Cardiac fibroblast (primary cell): ENCODE measurements around the gene C15orf39.
"Not testable (repeated sequence)": the region's sequence is repeated elsewhere in the genome, so short reads cannot be mapped to it uniquely, and the experiment has no call there.

Source experiments
- DNase-seq, 2 donors: peaks; one replicate each; pipeline versions ENCODE4 v3.0.0 to v3.0.0-alpha.2; 2010; ENCODE audit warnings: low read depth in 2 of 2
- H3K4me3 ChIP-seq, 2 donors: replicated peaks in 1 of 2; 1 replicate in 1 of 2; 2 replicates in 1 of 2; pipeline ENCODE4 v1.5.1; 2011; ENCODE audit warnings: low read depth in 2 of 2, low read length in 2 of 2, mild to moderate bottlenecking in 2 of 2, moderate library complexity in 1 of 2
- CTCF ChIP-seq: IDR thresholded peaks from one replicate; pipeline ENCODE4 v1.5.1; 2011; ENCODE audit warnings: low read depth, mild to moderate bottlenecking, low read length, inconsistent platforms

The C15orf39 gene

DNA sequence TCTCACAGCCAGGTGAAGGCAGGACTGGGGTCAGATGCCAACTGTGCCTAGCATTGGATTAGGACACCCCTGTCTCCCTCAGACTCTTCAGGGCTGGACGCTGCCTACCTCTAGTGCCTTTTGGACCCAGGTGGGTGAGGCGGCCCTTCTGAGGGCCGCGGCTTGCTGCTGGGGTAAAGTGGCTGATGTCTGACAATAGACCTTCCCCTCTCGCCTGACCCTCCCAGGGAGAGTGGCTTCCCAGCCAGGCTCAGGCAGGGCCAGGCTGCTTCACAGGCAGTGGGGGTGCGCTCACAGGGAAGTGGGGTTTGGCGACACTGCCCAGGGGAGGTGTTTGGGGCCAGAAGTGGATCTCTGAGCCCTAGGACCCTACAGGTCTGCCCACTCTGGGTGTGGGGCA is 43.3 kb upstream of the C15orf39 start:
- H3K4me3 ChIP-seq = no peak overlapping the region
- TF ChIP-seq CTCF = no peak
- DNase-seq = no peak

DNA sequence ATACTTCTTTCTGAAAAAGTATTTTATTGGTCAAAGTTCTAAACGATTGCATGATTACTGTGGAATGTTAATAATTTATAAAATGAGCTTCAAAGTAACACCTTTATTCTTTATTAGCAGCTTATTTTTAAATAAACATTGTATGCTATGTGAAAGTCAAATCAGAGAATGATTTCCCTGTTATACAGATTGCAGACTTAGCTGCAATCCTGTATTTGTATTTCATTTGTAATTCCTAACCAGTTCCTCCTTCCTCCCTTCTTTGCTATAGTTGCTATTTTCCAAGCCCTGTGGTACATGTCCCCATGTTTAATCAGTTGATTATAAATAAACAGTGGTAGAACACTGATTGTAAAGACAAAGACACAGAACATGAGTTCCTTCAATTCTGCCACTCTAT is 42.4 kb upstream of the C15orf39 start:
- no peak for TF ChIP-seq CTCF
- no peak overlapping the region for H3K4me3 ChIP-seq
- DNase-seq = no peak

DNA sequence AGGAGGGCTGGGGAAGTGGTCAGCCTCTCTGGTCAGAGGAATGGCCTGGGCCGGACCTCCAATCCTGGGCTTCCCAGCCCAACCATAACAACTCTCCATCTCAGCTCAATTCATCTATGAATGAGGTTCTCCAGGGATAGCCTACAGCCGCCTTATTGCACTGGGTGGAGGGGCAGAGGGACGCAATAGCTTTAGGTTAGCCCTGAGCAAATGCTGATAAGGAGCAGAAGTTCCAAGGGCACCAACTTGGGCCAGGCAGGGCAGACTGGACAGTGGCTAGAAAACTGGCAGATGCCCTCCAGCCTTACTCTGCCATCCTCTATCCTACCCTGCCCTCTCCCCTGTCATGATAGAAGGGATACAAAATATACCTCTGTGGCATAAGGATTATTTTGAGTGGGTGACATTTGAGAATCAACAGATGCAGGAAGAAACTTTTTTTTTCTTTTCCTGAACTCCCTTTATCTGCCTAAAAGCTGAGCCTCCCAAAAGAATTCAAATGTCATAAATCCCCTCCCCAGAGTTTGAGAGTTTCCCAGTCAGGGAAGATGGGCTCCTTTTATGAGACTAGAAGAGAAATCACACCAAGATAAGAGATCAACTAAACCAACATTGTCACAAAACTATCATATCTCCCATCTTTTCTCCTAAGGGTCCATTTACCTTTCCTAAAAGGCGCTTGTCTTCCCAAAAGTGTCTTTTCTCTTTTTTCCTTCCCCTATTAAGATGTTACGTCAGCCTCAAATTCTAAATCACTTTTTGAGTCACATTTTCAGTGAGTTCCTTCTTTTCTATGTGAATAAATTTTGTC is 40.4 kb upstream of the C15orf39 start:
- H3K4me3 ChIP-seq = no peak overlapping the region
- DNase-seq = no peak

DNA sequence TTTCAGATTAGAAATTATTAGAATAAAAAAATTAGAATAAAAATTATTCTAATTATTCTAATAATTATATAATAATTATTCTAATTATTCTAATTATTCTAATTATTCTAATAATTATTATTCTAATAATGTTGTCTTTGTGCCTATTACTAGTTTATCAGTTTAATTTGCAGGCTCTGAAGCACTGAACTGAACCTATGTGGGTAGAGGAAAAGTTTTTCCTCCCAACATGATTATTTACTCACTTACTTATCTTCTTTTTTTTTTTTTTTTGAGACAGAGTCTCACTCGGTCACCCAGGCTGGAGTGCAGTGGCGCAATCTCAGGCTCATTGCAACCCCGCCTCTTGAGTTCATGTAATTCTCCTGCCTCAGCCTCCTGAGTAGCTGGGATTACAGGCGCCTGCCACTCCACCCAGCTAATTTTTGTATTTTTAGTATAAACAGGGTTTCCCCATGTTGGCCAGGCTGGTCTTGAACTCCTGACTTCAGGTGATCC is 39.7 kb upstream of the C15orf39 start:
- H3K4me3 ChIP-seq = no peak overlapping the region
- peak; percentile 44 to 62 for DNase-seq
- no peak for TF ChIP-seq CTCF

More for the DNA sequence above, 40.4 kb upstream of the C15orf39 start:
- no peak for TF ChIP-seq CTCF

DNA sequence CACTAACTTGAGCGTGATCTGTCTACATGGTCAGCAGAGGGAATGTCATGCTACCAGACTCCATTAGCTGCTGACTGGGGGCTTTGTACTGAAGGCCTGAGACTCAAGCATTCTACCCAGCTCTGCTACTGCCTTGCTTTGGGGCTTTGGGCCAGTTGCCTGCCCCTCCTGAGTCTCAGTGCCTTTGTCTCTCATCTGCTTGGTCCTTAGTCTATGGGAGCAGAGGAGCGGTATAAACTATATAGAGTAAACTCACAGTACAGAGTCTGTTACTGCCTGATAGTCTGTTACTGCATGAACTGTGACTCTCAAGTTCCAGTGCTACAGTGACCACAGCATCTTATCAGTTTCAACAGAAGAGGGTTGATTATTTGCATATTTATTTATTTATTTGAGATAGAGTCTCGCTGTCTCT is 38.5 kb upstream of the C15orf39 start:
- DNase-seq = no peak
- no peak overlapping the region for H3K4me3 ChIP-seq
- TF ChIP-seq CTCF = no peak

GRCh38 chr15:75164625-75165350 is 36.9 kb upstream of the C15orf39 start:
- no peak overlapping the region for H3K4me3 ChIP-seq
- no peak for TF ChIP-seq CTCF
- DNase-seq = no peak

GRCh38 chr15:75166489-75167063 is 35.1 kb upstream of the C15orf39 start:
- DNase-seq, H3K4me3 ChIP-seq: not testable (repeated sequence)
